H1 (cell line): ENCODE data around the gene ARFGEF3. TPM values are rescaled to one million over a fixed set of nuclear protein-coding genes. Genes with fewer than 3 reads are reported as not detected.

Experiments used
- CTCF ChIA-PET: fragments of 300-600 bp; sonication (Branson Sonifier 250); formaldehyde crosslinking; loops from one replicate; lab custom pipeline; 2021; ENCODE audit not compliant: partially characterized antibody; lab: Charles Lee
- POLR2A ChIA-PET: fragments of 300-600 bp; sonication (Branson Sonifier 250); formaldehyde crosslinking; loops from one replicate; lab custom pipeline; 2021; ENCODE audit warnings: inconsistent platforms; ENCODE audit not compliant: partially characterized antibody; lab: Charles Lee
- DNase-seq, 2 experiments: peaks; one replicate each; pipeline versions ENCODE4 v3.0.0 to v3.0.0-alpha.2; 2010 to 2022; ENCODE audit warnings: low spot score in 2 of 2, low read depth in 1 of 2, mixed read lengths in 1 of 2
- FAIRE-seq: peaks from 2 replicates; lab custom pipeline; 2011; peaks lifted over from hg19 to GRCh38; lab: Jason Lieb, UNC
- H2AFZ ChIP-seq: 2 replicates; pipeline ENCODE4 v1.8.1; 2012; ENCODE audit warnings: low read length, inconsistent platforms
- H2AK5ac ChIP-seq: 2 replicates; pipeline ENCODE4 v1.6.1; 2013; ENCODE audit warnings: low read depth, low read length
- H2BK120ac ChIP-seq: replicated peaks from 2 replicates; pipeline ENCODE3; 2013; ENCODE audit warnings: low read depth, low read length, inconsistent platforms
- H2BK12ac ChIP-seq: 2 replicates; pipeline ENCODE4 v1.6.1; 2013; ENCODE audit warnings: low read depth, low read length
- H2BK15ac ChIP-seq: 2 replicates; pipeline ENCODE4 v1.6.1; 2013; ENCODE audit warnings: low read length
- H2BK20ac ChIP-seq: 2 replicates; pipeline ENCODE4 v1.6.1; 2013; ENCODE audit warnings: low read length
- H2BK5ac ChIP-seq: 2 replicates; pipeline ENCODE4 v1.6.1; 2013; ENCODE audit warnings: low read depth, low read length
- H3K14ac ChIP-seq: 2 replicates; pipeline ENCODE4 v1.6.1; 2013; ENCODE audit warnings: inconsistent platforms; ENCODE audit not compliant: insufficient read length
- H3K18ac ChIP-seq: 2 replicates; pipeline ENCODE4 v1.6.1; 2013; ENCODE audit warnings: low read length; ENCODE audit errors: extremely low read depth
- H3K23ac ChIP-seq: 2 replicates; pipeline ENCODE4 v1.6.1; 2013; ENCODE audit warnings: inconsistent platforms; ENCODE audit not compliant: insufficient read length
- H3K23me2 ChIP-seq: 2 replicates; pipeline ENCODE4 v1.6.1; 2013; ENCODE audit warnings: low read depth, low read length
- H3K27ac ChIP-seq: 2 replicates; pipeline ENCODE4 v1.6.1; 2011; ENCODE audit warnings: low read depth, low read length, inconsistent platforms
- H3K27me3 ChIP-seq, 4 experiments: replicated peaks in 1 of 4; 1 replicate in 1 of 4; 2 replicates in 3 of 4; pipeline versions ENCODE4 v1.6.1 to v1.8.1; 2011 to 2013; ENCODE audit warnings: low read length in 3 of 4, mild to moderate bottlenecking in 3 of 4, inconsistent platforms in 2 of 4, mixed read lengths in 2 of 4, moderate library complexity in 1 of 4; ENCODE audit not compliant: control insufficient read depth in 3 of 4, insufficient read depth in 3 of 4; ENCODE audit errors: extremely low read depth in 1 of 4
- H3K36me3 ChIP-seq, 4 experiments: 2 replicates each; pipeline versions ENCODE4 v1.6.1 to v1.8.1; 2011 to 2013; ENCODE audit warnings: mild to moderate bottlenecking in 4 of 4, low read length in 3 of 4, moderate library complexity in 2 of 4, control low read depth in 1 of 4, inconsistent platforms in 1 of 4; ENCODE audit not compliant: insufficient read depth in 4 of 4, control insufficient read depth in 2 of 4
- H3K4ac ChIP-seq: replicated peaks from 2 replicates; pipeline ENCODE3; 2013; ENCODE audit warnings: low read length, low read depth, mixed read lengths, inconsistent platforms; ENCODE audit not compliant: insufficient read length
- H3K4me1 ChIP-seq, 4 experiments: replicated peaks in 1 of 4; 1 replicate in 1 of 4; 2 replicates in 3 of 4; pipeline versions ENCODE4 v1.6.1 to v1.8.1; 2011 to 2013; ENCODE audit warnings: low read length in 3 of 4, inconsistent platforms in 2 of 4, mixed read lengths in 1 of 4; ENCODE audit not compliant: insufficient read depth in 4 of 4, control insufficient read depth in 3 of 4
- H3K4me2 ChIP-seq, 2 experiments: 2 replicates each; pipeline versions ENCODE4 v1.6.1 to v1.8.1; 2011 to 2013; ENCODE audit warnings: low read depth in 2 of 2, low read length in 2 of 2, control low read depth in 1 of 2, inconsistent platforms in 1 of 2, mild to moderate bottlenecking in 1 of 2; ENCODE audit not compliant: insufficient read depth in 1 of 2
- H3K4me3 ChIP-seq, 4 experiments: fragments of 200-600, 300-600 bp in 1 of 4; sonication (generic), shearing (Covaris generic), sonication (Bioruptor Twin) in 1 of 4; 2 replicates each; pipeline versions ENCODE4 v1.5.1 to v1.8.1; 2011 to 2016; ENCODE audit warnings: low read length in 4 of 4, low read depth in 3 of 4, control low read depth in 2 of 4, inconsistent platforms in 2 of 4, mild to moderate bottlenecking in 2 of 4, mixed read lengths in 1 of 4, moderate library complexity in 1 of 4; ENCODE audit not compliant: insufficient read depth in 2 of 4; ENCODE audit errors: extremely low read depth in 1 of 4
- H3K56ac ChIP-seq: replicated peaks from 2 replicates; pipeline ENCODE3; 2013; ENCODE audit warnings: low read depth, mild to moderate bottlenecking, mixed read lengths, low read length, inconsistent platforms; ENCODE audit not compliant: insufficient read length
- H3K79me1 ChIP-seq: 2 replicates; pipeline ENCODE4 v1.6.1; 2013; ENCODE audit warnings: low read depth, low read length, control low read depth
- H3K79me2 ChIP-seq, 2 experiments: 2 replicates each; pipeline versions ENCODE4 v1.6.1 to v1.8.1; 2012 to 2013; ENCODE audit warnings: low read length in 2 of 2, mild to moderate bottlenecking in 2 of 2, inconsistent platforms in 1 of 2; ENCODE audit not compliant: insufficient read depth in 2 of 2, control insufficient read depth in 1 of 2
- H3K9ac ChIP-seq, 4 experiments: replicated peaks in 1 of 4; 1 replicate in 1 of 4; 2 replicates in 3 of 4; pipeline versions ENCODE4 v1.6.1 to v1.8.1; 2011 to 2013; ENCODE audit warnings: low read depth in 3 of 4, low read length in 3 of 4, control low read depth in 2 of 4, mild to moderate bottlenecking in 2 of 4, moderate library complexity in 2 of 4, inconsistent platforms in 1 of 4; ENCODE audit errors: extremely low read depth in 1 of 4
- H3K9me3 ChIP-seq, 2 experiments: 2 replicates each; pipeline versions ENCODE4 v1.6.1 to v1.8.1; 2012 to 2013; ENCODE audit warnings: mild to moderate bottlenecking in 2 of 2, moderate library complexity in 2 of 2, control low read depth in 1 of 2, inconsistent platforms in 1 of 2, low read depth in 1 of 2, low read length in 1 of 2, mixed read lengths in 1 of 2; ENCODE audit not compliant: insufficient read depth in 2 of 2
- H4K20me1 ChIP-seq, 2 experiments: replicated peaks in 1 of 2; 2 replicates each; pipeline versions ENCODE3 to v1.8.1; 2011 to 2013; ENCODE audit warnings: inconsistent platforms in 2 of 2, low read length in 2 of 2, mild to moderate bottlenecking in 1 of 2; ENCODE audit not compliant: insufficient read depth in 2 of 2, control insufficient read depth in 1 of 2
- H4K5ac ChIP-seq: 2 replicates; pipeline ENCODE4 v1.6.1; 2013; ENCODE audit warnings: low read length, low read depth, mixed read lengths, inconsistent platforms; ENCODE audit not compliant: insufficient read length
- H4K8ac ChIP-seq: 2 replicates; pipeline ENCODE4 v1.8.0; 2013; ENCODE audit warnings: mild to moderate bottlenecking, moderate library complexity, low read length, inconsistent platforms; ENCODE audit not compliant: insufficient read depth; ENCODE audit errors: extremely low read depth
- H4K91ac ChIP-seq: replicated peaks from 2 replicates; pipeline ENCODE3; 2013; ENCODE audit warnings: low read length, mixed read lengths, inconsistent platforms; ENCODE audit not compliant: insufficient read length
- GABPA ChIP-seq: IDR thresholded peaks from 2 replicates; pipeline ENCODE4 v1.6.1; 2011; ENCODE audit warnings: mild to moderate bottlenecking, low read length, moderate library complexity, borderline replicate concordance; ENCODE audit not compliant: insufficient read depth
- RAD21 ChIP-seq, 2 experiments: IDR thresholded peaks in 1 of 2; conservative IDR thresholded peaks in 1 of 2; 2 replicates each; pipeline ENCODE4 v1.6.1; 2011; ENCODE audit warnings: low read depth in 2 of 2, low read length in 2 of 2, improper control_type of control experiment in 1 of 2, inconsistent platforms in 1 of 2, mild to moderate bottlenecking in 1 of 2, moderate library complexity in 1 of 2
- WGBS, 2 experiments: shearing (Covaris generic) in 1 of 2; methylation state at CpG; one replicate each; pipeline versions ENCODE4 v1.1.6 to v1.1.7; 2013 to 2015; ENCODE audit warnings: low lambda C conversion rate in 2 of 2, mixed read lengths in 2 of 2, inconsistent platforms in 1 of 2, low coverage in 1 of 2, missing lambda C conversion rate in 1 of 2; ENCODE audit not compliant: insufficient replicate concordance in 2 of 2, insufficient coverage in 1 of 2, insufficient read length in 1 of 2; ENCODE audit errors: extremely low coverage in 1 of 2, missing lambda C conversion rate in 1 of 2; 5-methylcytosine and 5-hydroxymethylcytosine counted together
- polyA plus RNA-seq, 7 experiments: library from polyadenylated mRNA; depleted of rRNA in 3 of 7; stranded (reverse) in 5 of 7; unstranded in 2 of 7; fragments of >200 nt in 5 of 7; fragments of 200-250 nt in 2 of 7; gene quantifications; 1 replicate in 5 of 7; 2 replicates in 1 of 7; 4 replicates in 1 of 7; pipeline versions ENCODE4 v1.2.1 to v1.2.3, GENCODE V29; 2011 to 2013; ENCODE audit warnings: missing spikeins in 2 of 7, mixed read lengths in 2 of 7
- total RNA-seq: library from RNA; stranded (reverse); fragmentation: NEBNext Ultra II Directional; extraction: Animal tissue kit (Norgen Biotek cat#: 25700); gene quantifications from 2 replicates; pipeline ENCODE4 v1.2.1, GENCODE V29; 2021
- TF ChIP-seq, protein P1 (sequence below), 3 experiments: IDR thresholded peaks; 1 replicate in 2 of 3; 2 replicates in 1 of 3; pipeline versions ENCODE4 v1.5.1 to v1.6.1; 2011; ENCODE audit warnings: low read length in 3 of 3, mild to moderate bottlenecking in 3 of 3, inconsistent platforms in 2 of 3, low read depth in 1 of 3, moderate library complexity in 1 of 3; ENCODE audit not compliant: insufficient read depth in 1 of 3; ENCODE audit errors: control extremely low read depth in 1 of 3

Gene ARFGEF3
- total and polyA plus RNA-seq, 2 of the 8 experiments (the other 6 are each of a cell fraction or from before 2014, with no cell fraction given), result 5.8 to 23.2 TPM

DNA sequence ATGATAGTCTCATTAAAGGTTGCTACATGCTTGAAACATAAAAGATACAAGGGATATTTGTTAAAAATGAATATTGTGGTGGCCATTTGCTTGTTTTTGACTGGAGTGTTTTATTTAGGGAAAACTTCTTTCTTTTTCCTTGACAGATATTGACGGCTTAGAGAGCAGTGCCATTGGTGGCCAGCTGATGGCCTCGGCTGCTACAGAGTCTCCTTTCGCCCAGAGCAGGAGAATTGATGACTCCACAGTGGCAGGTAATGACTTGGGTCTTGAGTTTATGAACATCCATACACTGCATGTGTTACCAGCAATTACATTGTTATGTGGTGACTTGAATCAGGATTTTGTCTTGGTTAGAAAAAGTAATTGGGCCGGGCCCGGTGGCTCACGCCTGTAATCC, 124.1 kb downstream of the ARFGEF3 start:
- Histone ChIP-seq H3K4me3 (no peak overlapping the region), H3K79me1 (no peaks in the 10 kb centered on the region), H2BK5ac (no peak overlapping the region), H4K91ac (no peak overlapping the region), H4K5ac (no peak overlapping the region), H3K9me3 (no peaks in the 10 kb centered on the region), H2BK20ac (no peak overlapping the region), H4K20me1 (no peaks in the 10 kb centered on the region), H2AK5ac (no peak overlapping the region), H3K23ac (no peak overlapping the region), H2BK12ac (no peak overlapping the region), H3K23me2 (no peaks in the 10 kb centered on the region), H3K14ac (no peak overlapping the region), H2BK15ac (no peak overlapping the region), H2BK120ac (no peak overlapping the region), H3K4me2 (no peak overlapping the region), H3K36me3 (peaks cover 2 to 10% (median 4%) of the 10 kb centered on the region in 4 experiments; a peak in 6 of 8 replicates), H4K8ac (no peak overlapping the region), H3K79me2 (no peaks in the 10 kb centered on the region), H3K18ac (no peak overlapping the region), H3K27ac (no peak overlapping the region), H3K9ac (no peak overlapping the region), H3K56ac (no peak overlapping the region), H3K4me1 (no peaks in the 10 kb centered on the region; a peak in 1 of 7 replicates), H2AFZ (no peak overlapping the region), H3K4ac (no peak overlapping the region), H3K27me3 (no peaks in the 10 kb centered on the region)
- CTCF ChIA-PET, result interaction anchor here (0.6 to 8.3 kb wide), 27 partner anchors 10 to 360 kb away, joined by 3 to 106 read pairs (median 5); partner anchors contain the start of gene SMIM28
- 94% methylated on average over 6 of the region's 6 CpGs; no CpG with 5 or more reads in 1 of the 2 experiments for WGBS, 2 experiments
- DNase-seq (no peak), FAIRE-seq (no peak)
- POLR2A ChIA-PET, result interaction anchor here (0.6 kb wide), 1 partner anchor 1088 kb away, joined by 4 read pairs; no protein-coding TSS in a partner anchor
- TF ChIP-seq RAD21 (IDR thresholded peaks at IDR 0.05 in 1 of 2, conservative IDR thresholded peaks at IDR 0.05 in 1 of 2; ENCODE audit: low read depth in 2 of 2, low read length in 2 of 2) (peak; percentile 31 to 56; a peak in 3 of 4 replicates), GABPA (no peak)
- TF ChIP-seq, protein P1, sequence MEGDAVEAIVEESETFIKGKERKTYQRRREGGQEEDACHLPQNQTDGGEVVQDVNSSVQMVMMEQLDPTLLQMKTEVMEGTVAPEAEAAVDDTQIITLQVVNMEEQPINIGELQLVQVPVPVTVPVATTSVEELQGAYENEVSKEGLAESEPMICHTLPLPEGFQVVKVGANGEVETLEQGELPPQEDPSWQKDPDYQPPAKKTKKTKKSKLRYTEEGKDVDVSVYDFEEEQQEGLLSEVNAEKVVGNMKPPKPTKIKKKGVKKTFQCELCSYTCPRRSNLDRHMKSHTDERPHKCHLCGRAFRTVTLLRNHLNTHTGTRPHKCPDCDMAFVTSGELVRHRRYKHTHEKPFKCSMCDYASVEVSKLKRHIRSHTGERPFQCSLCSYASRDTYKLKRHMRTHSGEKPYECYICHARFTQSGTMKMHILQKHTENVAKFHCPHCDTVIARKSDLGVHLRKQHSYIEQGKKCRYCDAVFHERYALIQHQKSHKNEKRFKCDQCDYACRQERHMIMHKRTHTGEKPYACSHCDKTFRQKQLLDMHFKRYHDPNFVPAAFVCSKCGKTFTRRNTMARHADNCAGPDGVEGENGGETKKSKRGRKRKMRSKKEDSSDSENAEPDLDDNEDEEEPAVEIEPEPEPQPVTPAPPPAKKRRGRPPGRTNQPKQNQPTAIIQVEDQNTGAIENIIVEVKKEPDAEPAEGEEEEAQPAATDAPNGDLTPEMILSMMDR (IDR thresholded peaks at IDR 0.05; ENCODE audit: control extremely low read depth in 1 of 3, insufficient read depth in 1 of 3, low read depth in 1 of 3, low read length in 3 of 3), result peak; percentile 42 to 55 (median 44)
